H9 (cell line): ENCODE results near the gene SPACA5B. TPM values are rescaled to one million over a fixed set of nuclear protein-coding genes. Genes with fewer than 3 reads are reported as not detected.

Source experiments
- DNase-seq: peaks from one replicate; pipeline ENCODE4 v3.0.0-alpha.2; 2017
- H2AFZ ChIP-seq: one replicate; pipeline ENCODE4 v1.6.1; 2013; ENCODE audit warnings: mild to moderate bottlenecking, low read length, control low read depth, moderate library complexity
- H2AK5ac ChIP-seq: 2 replicates; pipeline ENCODE4 v1.6.1; 2013; ENCODE audit warnings: low read length, control low read depth, mixed read lengths; ENCODE audit not compliant: insufficient read length
- H2BK120ac ChIP-seq: one replicate; pipeline ENCODE4 v1.6.1; 2013; ENCODE audit warnings: low read depth, mild to moderate bottlenecking, low read length, control low read depth, inconsistent platforms; ENCODE audit not compliant: poor library complexity, severe bottlenecking
- H2BK12ac ChIP-seq: 2 replicates; pipeline ENCODE4 v1.6.1; 2013; ENCODE audit warnings: low read length, control low read depth, mixed read lengths, low read depth; ENCODE audit not compliant: insufficient read length
- H2BK15ac ChIP-seq: 2 replicates; pipeline ENCODE4 v1.6.1; 2013; ENCODE audit warnings: low read depth, low read length, control low read depth
- H2BK20ac ChIP-seq: one replicate; pipeline ENCODE4 v1.6.1; 2013; ENCODE audit warnings: low read depth, mild to moderate bottlenecking, low read length, control low read depth, inconsistent platforms; ENCODE audit not compliant: poor library complexity, severe bottlenecking
- H2BK5ac ChIP-seq: 2 replicates; pipeline ENCODE4 v1.6.1; 2013; ENCODE audit warnings: low read length, control low read depth, mixed read lengths; ENCODE audit not compliant: insufficient read length
- H3K14ac ChIP-seq: 2 replicates; pipeline ENCODE4 v1.6.1; 2013; ENCODE audit warnings: low read length, control low read depth; ENCODE audit not compliant: insufficient read depth
- H3K18ac ChIP-seq: 2 replicates; pipeline ENCODE4 v1.6.1; 2013; ENCODE audit warnings: low read depth, mild to moderate bottlenecking, mixed read lengths, low read length, control low read depth; ENCODE audit not compliant: insufficient read length
- H3K23ac ChIP-seq: 2 replicates; pipeline ENCODE4 v1.6.1; 2013; ENCODE audit warnings: low read length, control low read depth, mixed read lengths, low read depth; ENCODE audit not compliant: insufficient read length
- H3K23me2 ChIP-seq: 2 replicates; pipeline ENCODE4 v1.6.1; 2013; ENCODE audit warnings: low read depth, mild to moderate bottlenecking, mixed read lengths, low read length, control low read depth; ENCODE audit not compliant: insufficient read length, poor library complexity, severe bottlenecking
- H3K27ac ChIP-seq: 2 replicates; pipeline ENCODE4 v1.5.1; 2013; ENCODE audit warnings: low read length, control low read depth, mixed read lengths, low read depth; ENCODE audit not compliant: insufficient read length
- H3K27me3 ChIP-seq: 2 replicates; pipeline ENCODE4 v1.6.1; 2013; ENCODE audit warnings: low read length, control low read depth, inconsistent platforms; ENCODE audit not compliant: insufficient read depth
- H3K4ac ChIP-seq: 2 replicates; pipeline ENCODE4 v1.6.1; 2013; ENCODE audit warnings: low read depth, mild to moderate bottlenecking, control low read depth, inconsistent platforms, low read length, moderate library complexity
- H3K4me1 ChIP-seq: 2 replicates; pipeline ENCODE4 v1.6.1; 2013; ENCODE audit warnings: low read length, control low read depth, inconsistent platforms; ENCODE audit not compliant: insufficient read depth
- H3K4me2 ChIP-seq: 2 replicates; pipeline ENCODE4 v1.6.1; 2013; ENCODE audit warnings: low read length, control low read depth, mixed read lengths; ENCODE audit not compliant: insufficient read length, insufficient read depth
- H3K56ac ChIP-seq: 2 replicates; pipeline ENCODE4 v1.6.1; 2013; ENCODE audit warnings: low read depth, mild to moderate bottlenecking, mixed read lengths, low read length, control low read depth; ENCODE audit not compliant: insufficient read length
- H3K79me1 ChIP-seq: 2 replicates; pipeline ENCODE4 v1.6.1; 2013; ENCODE audit warnings: low read depth, mild to moderate bottlenecking, moderate library complexity, low read length, control low read depth, inconsistent platforms; ENCODE audit not compliant: insufficient read depth, poor library complexity, severe bottlenecking
- H3K79me2 ChIP-seq: 2 replicates; pipeline ENCODE4 v1.6.1; 2013; ENCODE audit warnings: low read length, control low read depth, inconsistent platforms; ENCODE audit not compliant: insufficient read depth
- H3K9ac ChIP-seq: 2 replicates; pipeline ENCODE4 v1.6.1; 2013; ENCODE audit warnings: low read length, control low read depth, mixed read lengths; ENCODE audit not compliant: insufficient read length; ENCODE audit errors: extremely low read depth
- H3K9me3 ChIP-seq: one replicate; pipeline ENCODE4 v1.6.1; 2013; ENCODE audit warnings: low read depth, low read length, inconsistent platforms; ENCODE audit not compliant: control insufficient read depth
- H3T11ph ChIP-seq: one replicate; pipeline ENCODE4 v1.6.1; 2013; ENCODE audit warnings: mild to moderate bottlenecking, low read length, control low read depth, inconsistent platforms
- H4K20me1 ChIP-seq: one replicate; pipeline ENCODE4 v1.6.1; 2013; ENCODE audit not compliant: control insufficient read depth, insufficient read length, insufficient read depth
- H4K5ac ChIP-seq: 2 replicates; pipeline ENCODE4 v1.6.1; 2013; ENCODE audit warnings: low read depth, mild to moderate bottlenecking, mixed read lengths, low read length, control low read depth; ENCODE audit not compliant: insufficient read length
- H4K8ac ChIP-seq: replicated peaks from 2 replicates; pipeline ENCODE4 v1.6.1; 2013; ENCODE audit warnings: low read length, control low read depth, mixed read lengths, low read depth; ENCODE audit not compliant: insufficient read length
- H4K91ac ChIP-seq: 2 replicates; pipeline ENCODE4 v1.6.1; 2013; ENCODE audit warnings: low read depth, mild to moderate bottlenecking, moderate library complexity, mixed read lengths, low read length, control low read depth; ENCODE audit not compliant: insufficient read length
- H3K27ac Mint-ChIP-seq, 3 experiments: 2 replicates in 2 of 3; 3 replicates in 1 of 3; pipeline ENCODE4 v1.8.0; 2020 to 2021; ENCODE audit warnings: mixed read lengths in 3 of 3, mild to moderate bottlenecking in 1 of 3, moderate library complexity in 1 of 3
- H3K27me3 Mint-ChIP-seq: 2 replicates; pipeline ENCODE4 v1.8.0; 2021; ENCODE audit warnings: low read depth, mild to moderate bottlenecking, moderate library complexity, mixed read lengths
- H3K36me3 Mint-ChIP-seq, 3 experiments: 2 replicates in 2 of 3; 3 replicates in 1 of 3; pipeline ENCODE4 v1.8.0; 2020 to 2021; ENCODE audit warnings: low read depth in 3 of 3, mixed read lengths in 3 of 3; ENCODE audit not compliant: insufficient read depth in 1 of 3
- H3K4me1 Mint-ChIP-seq, 2 experiments: 2 replicates each; pipeline ENCODE4 v1.8.0; 2020; ENCODE audit warnings: mixed read lengths in 2 of 2
- H3K4me3 Mint-ChIP-seq, 2 experiments: 2 replicates in 1 of 2; 3 replicates in 1 of 2; pipeline ENCODE4 v1.8.0; 2020 to 2021; ENCODE audit warnings: mild to moderate bottlenecking in 2 of 2, mixed read lengths in 2 of 2, moderate library complexity in 1 of 2
- H3K9me3 Mint-ChIP-seq, 2 experiments: 2 replicates in 1 of 2; 3 replicates in 1 of 2; pipeline ENCODE4 v1.8.0; 2020; ENCODE audit warnings: mild to moderate bottlenecking in 2 of 2, mixed read lengths in 2 of 2, moderate library complexity in 1 of 2
- WGBS: extraction: QIAGEN DNeasy Blood & Tissue Kit; methylation state at CpG from one replicate; pipeline ENCODE4 v1.1.7; 2013; ENCODE audit warnings: missing lambda C conversion rate, low lambda C conversion rate, mixed read lengths; ENCODE audit not compliant: insufficient read length; ENCODE audit errors: extremely low coverage; 5-methylcytosine and 5-hydroxymethylcytosine counted together
- total RNA-seq: library from RNA; stranded (reverse); gene quantifications from 2 replicates; pipeline ENCODE4 v1.2.1, GENCODE V29; 2021
- TF ChIP-seq, protein P1 (sequence below): fragments of 200-600 bp; sonication (generic); conservative IDR thresholded peaks from 3 replicates; pipeline ENCODE4 v1.8.0; 2021; ENCODE audit warnings: antibody characterized with exemption, mild to moderate bottlenecking

Gene SPACA5B
- total RNA-seq, 1 experiment from 2014 or later = not detected

GRCh38 chrX:48083212-48083611, 47.2 kb upstream of the SPACA5B start:
- Histone ChIP-seq H2BK12ac (no peak overlapping the region), H2AFZ (no peak overlapping the region), H4K5ac (no peak overlapping the region), H3K56ac (no peak overlapping the region), H3K18ac (no peak overlapping the region), H3K4ac (no peak overlapping the region), H3K14ac (no peak overlapping the region), H2BK15ac (no peak overlapping the region), H3K4me1 (no peaks in the 10 kb centered on the region), H4K8ac (no peak overlapping the region), H3K79me2 (no peaks in the 10 kb centered on the region), H3K23me2 (no peaks in the 10 kb centered on the region), H2AK5ac (no peak overlapping the region), H2BK120ac (no peak overlapping the region), H3K23ac (no peak overlapping the region), H3K79me1 (no peaks in the 10 kb centered on the region), H2BK20ac (no peak overlapping the region), H2BK5ac (no peak overlapping the region), H3K27me3 (no peaks in the 10 kb centered on the region), H3K4me2 (no peak overlapping the region), H3T11ph (no peak overlapping the region), H3K9me3 (peaks cover 34% of the 10 kb centered on the region), H4K91ac (no peak overlapping the region), H3K9ac (no peak overlapping the region), H3K27ac (no peak overlapping the region), H4K20me1 (no peaks in the 10 kb centered on the region)
- DNase-seq = peak; percentile 52
- Mint-ChIP-seq H3K36me3 (peaks cover 0 to 2% (median 0%) of the 10 kb centered on the region in 3 experiments; a peak in 1 of 7 replicates), H3K27me3 (no peaks in the 10 kb centered on the region), H3K27ac (no peak overlapping the region), H3K4me3 (no peak overlapping the region), H3K4me1 (peaks cover 0 to 5% of the 10 kb centered on the region in 2 experiments; a peak in 1 of 4 replicates), H3K9me3 (peaks cover 67 to 71% of the 10 kb centered on the region in 2 experiments)
- TF ChIP-seq, protein P1, sequence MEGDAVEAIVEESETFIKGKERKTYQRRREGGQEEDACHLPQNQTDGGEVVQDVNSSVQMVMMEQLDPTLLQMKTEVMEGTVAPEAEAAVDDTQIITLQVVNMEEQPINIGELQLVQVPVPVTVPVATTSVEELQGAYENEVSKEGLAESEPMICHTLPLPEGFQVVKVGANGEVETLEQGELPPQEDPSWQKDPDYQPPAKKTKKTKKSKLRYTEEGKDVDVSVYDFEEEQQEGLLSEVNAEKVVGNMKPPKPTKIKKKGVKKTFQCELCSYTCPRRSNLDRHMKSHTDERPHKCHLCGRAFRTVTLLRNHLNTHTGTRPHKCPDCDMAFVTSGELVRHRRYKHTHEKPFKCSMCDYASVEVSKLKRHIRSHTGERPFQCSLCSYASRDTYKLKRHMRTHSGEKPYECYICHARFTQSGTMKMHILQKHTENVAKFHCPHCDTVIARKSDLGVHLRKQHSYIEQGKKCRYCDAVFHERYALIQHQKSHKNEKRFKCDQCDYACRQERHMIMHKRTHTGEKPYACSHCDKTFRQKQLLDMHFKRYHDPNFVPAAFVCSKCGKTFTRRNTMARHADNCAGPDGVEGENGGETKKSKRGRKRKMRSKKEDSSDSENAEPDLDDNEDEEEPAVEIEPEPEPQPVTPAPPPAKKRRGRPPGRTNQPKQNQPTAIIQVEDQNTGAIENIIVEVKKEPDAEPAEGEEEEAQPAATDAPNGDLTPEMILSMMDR = peak; percentile 66
- no CpG with 5 or more reads among the region's 9 CpGs for WGBS
